Stimulated activated CD4-positive, alpha-beta T cell treated with anti-CD3 and anti-CD28 coated beads, Interleukin-4, amount 100 ng/mL, for 4 hours (primary cell): ENCODE data around the gene CRYBB1.

ENCODE experiments used
- DNase-seq, 2 experiments: peaks; one replicate each; pipeline ENCODE4 v3.0.0-alpha.2; 2020

CRYBB1 gene

GRCh38 chr22:26617271-26618199 lies at the start of gene CRYBB1:
Gene CRYBB1, minus strand, starts transcription at chr22:26618027. Its CDS starts 1,708 bp downstream, at chr22:26616319.
- no peak for DNase-seq

GRCh38 chr22:26667140-26667539 lies 49.3 kb upstream of the CRYBB1 start:
- no peak for DNase-seq

- no peak for DNase-seq
Observed at GRCh38 chr22:26665813-26666231, 48.0 kb upstream of the CRYBB1 start.

GRCh38 chr22:26663374-26663923 lies 45.6 kb upstream of the CRYBB1 start:
- DNase-seq, result no peak

- no peak for DNase-seq
Observed at GRCh38 chr22:26662160-26662559, 44.3 kb upstream of the CRYBB1 start.

GRCh38 chr22:26660961-26661578 lies 43.2 kb upstream of the CRYBB1 start:
- no peak for DNase-seq

GRCh38 chr22:26660356-26660755 lies 42.5 kb upstream of the CRYBB1 start:
- no peak for DNase-seq

- peak; percentile 72 to 89 for DNase-seq
Observed at GRCh38 chr22:26658671-26659478, 41.0 kb upstream of the CRYBB1 start.

- DNase-seq, result no peak
Observed at GRCh38 chr22:26658161-26658560, 40.3 kb upstream of the CRYBB1 start.

GRCh38 chr22:26656891-26657851 lies 39.3 kb upstream of the CRYBB1 start, which contains the start of gene MIAT:
Gene MIAT, plus strand, starts transcription at chr22:26657588.
- peak; percentile 59 to 60 for DNase-seq

GRCh38 chr22:26651815-26652214 lies 34.0 kb upstream of the CRYBB1 start:
- DNase-seq, result no peak

GRCh38 chr22:26650722-26651421 lies 33.0 kb upstream of the CRYBB1 start:
- no peak for DNase-seq

GRCh38 chr22:26648528-26649388 lies 30.9 kb upstream of the CRYBB1 start:
- no peak for DNase-seq

GRCh38 chr22:26648011-26648497 lies 30.2 kb upstream of the CRYBB1 start:
- DNase-seq, result peak in 1 of 2 experiments; percentile 24

- no peak for DNase-seq
Observed at GRCh38 chr22:26646158-26646557, 28.3 kb upstream of the CRYBB1 start.

- DNase-seq, result no peak
Observed at GRCh38 chr22:26643418-26644100, 25.7 kb upstream of the CRYBB1 start.

- DNase-seq, result peak; percentile 73 to 82
Observed at GRCh38 chr22:26642465-26643417, 24.9 kb upstream of the CRYBB1 start.

GRCh38 chr22:26636296-26636695 lies 18.5 kb upstream of the CRYBB1 start:
- DNase-seq, result no peak
